Measurements from ENCODE around the gene TBCD. TPM values are rescaled to one million over a fixed set of nuclear protein-coding genes. Genes with fewer than 3 reads are reported as not detected.

The TBCD gene
- total RNA-seq, 5 donors from 2014 or later (not counting 1 experiment from before 2014, with no cell fraction given) = 94.4 to 262 (median 223) TPM

- H3K27ac ChIP-seq (ENCODE audit: low read length) = no peak overlapping the region
Measured at GRCh38 chr17:82871056-82871775, 119.4 kb downstream of the TBCD start.

GRCh38 chr17:82871776-82872561 lies 120.1 kb downstream of the TBCD start:
- no peaks in the 10 kb centered on the region for H3K9me3 ChIP-seq
- Mint-ChIP-seq H3K4me3 (no peak overlapping the region), H3K9me3 (no peaks in the 10 kb centered on the region), H3K27me3 (no peaks in the 10 kb centered on the region), H3K27ac (peak overlapping the region in 1 of 2 donors; percentile 16), H3K36me3 (peaks cover 26% of the 10 kb centered on the region), H3K4me1 (peaks cover 0 to 48% (median 23%) of the 10 kb centered on the region in 3 donors)
- H3K27me3 ChIP-seq (replicated peaks in 1 of 2; ENCODE audit: control insufficient read depth in 2 of 2, extremely low read depth in 1 of 2, insufficient read depth in 2 of 2, low read length in 1 of 2) = no peaks in the 10 kb centered on the region
- ATAC-seq (replicated peaks in 1 of 4) (no peak), DNase-seq (no peak)
- CTCF ChIA-PET = no interaction called here
- no peak overlapping the region for H3K4me3 ChIP-seq (ENCODE audit: control insufficient read depth in 1 of 2, extremely low read depth in 1 of 2, low read length in 1 of 2)
- H3K4me1 ChIP-seq (ENCODE audit: control insufficient read depth in 1 of 2, extremely low read depth in 1 of 2, insufficient read depth in 2 of 2, low read length in 2 of 2) = peaks cover 0 to 10% of the 10 kb centered on the region in 2 experiments
- POLR2A ChIA-PET = no interaction called here
- H3K36me3 ChIP-seq (ENCODE audit: control insufficient read depth in 2 of 2, extremely low read depth in 1 of 2, insufficient read depth in 1 of 2, low read length in 1 of 2) = peaks cover 27 to 32% of the 10 kb centered on the region in 2 donors
- 90% methylated on average over 37 of the region's 41 CpGs for WGBS (ENCODE audit: insufficient coverage)
- H3K27ac ChIP-seq (ENCODE audit: low read length) = no peak overlapping the region

More at GRCh38 chr17:82871056-82871775, 119.4 kb downstream of the TBCD start:
- DNase-seq = no peak
- POLR2A ChIA-PET = interaction anchor here in 1 of 2 donors (0.7 kb wide), 1 partner anchor 11 kb away, joined by 3 read pairs; no protein-coding TSS in a partner anchor
- Mint-ChIP-seq H3K4me3 (no peak overlapping the region), H3K36me3 (peaks cover 26% of the 10 kb centered on the region), H3K27ac (no peak overlapping the region), H3K4me1 (peaks cover 0 to 47% (median 19%) of the 10 kb centered on the region in 3 donors), H3K9me3 (no peaks in the 10 kb centered on the region), H3K27me3 (no peaks in the 10 kb centered on the region)
- H3K27me3 ChIP-seq (replicated peaks in 1 of 2; ENCODE audit: control insufficient read depth in 2 of 2, extremely low read depth in 1 of 2, insufficient read depth in 2 of 2, low read length in 1 of 2) = no peaks in the 10 kb centered on the region
- H3K4me3 ChIP-seq (ENCODE audit: control insufficient read depth in 1 of 2, extremely low read depth in 1 of 2, low read length in 1 of 2) = no peak overlapping the region
- WGBS (ENCODE audit: insufficient coverage) = 87% methylated on average over 27 of the region's 31 CpGs
- H3K4me1 ChIP-seq (ENCODE audit: control insufficient read depth in 1 of 2, extremely low read depth in 1 of 2, insufficient read depth in 2 of 2, low read length in 2 of 2) = peaks cover 0 to 17% of the 10 kb centered on the region in 2 experiments
- CTCF ChIA-PET = no interaction called here
- peaks cover 27 to 38% of the 10 kb centered on the region in 2 donors for H3K36me3 ChIP-seq (ENCODE audit: control insufficient read depth in 2 of 2, extremely low read depth in 1 of 2, insufficient read depth in 1 of 2, low read length in 1 of 2)
- no peak for ATAC-seq (replicated peaks in 1 of 4)
- H3K9me3 ChIP-seq = no peaks in the 10 kb centered on the region

GRCh38 chr17:82872591-82873520 lies 121.0 kb downstream of the TBCD start:
- Mint-ChIP-seq H3K27me3 (no peaks in the 10 kb centered on the region), H3K4me3 (no peak overlapping the region), H3K4me1 (peaks cover 0 to 43% (median 20%) of the 10 kb centered on the region in 3 donors), H3K9me3 (no peaks in the 10 kb centered on the region), H3K36me3 (peaks cover 23% of the 10 kb centered on the region), H3K27ac (no peak overlapping the region)
- Histone ChIP-seq H3K4me1 (ENCODE audit: control insufficient read depth in 1 of 2, extremely low read depth in 1 of 2, insufficient read depth in 2 of 2, low read length in 2 of 2) (peaks cover 0 to 4% of the 10 kb centered on the region in 2 experiments), H3K27me3 (replicated peaks in 1 of 2; ENCODE audit: control insufficient read depth in 2 of 2, extremely low read depth in 1 of 2, insufficient read depth in 2 of 2, low read length in 1 of 2) (no peaks in the 10 kb centered on the region), H3K36me3 (ENCODE audit: control insufficient read depth in 2 of 2, extremely low read depth in 1 of 2, insufficient read depth in 1 of 2, low read length in 1 of 2) (peaks cover 27 to 32% of the 10 kb centered on the region in 2 donors), H3K9me3 (no peaks in the 10 kb centered on the region), H3K4me3 (ENCODE audit: control insufficient read depth in 1 of 2, extremely low read depth in 1 of 2, low read length in 1 of 2) (no peak overlapping the region), H3K27ac (ENCODE audit: low read length) (no peak overlapping the region)
- DNase-seq = no peak
- no peak for ATAC-seq (replicated peaks in 1 of 4)
- 86% methylated on average over 23 of the region's 33 CpGs for WGBS (ENCODE audit: insufficient coverage)
- POLR2A ChIA-PET = no interaction called here
- CTCF ChIA-PET = no interaction called here

GRCh38 chr17:82873521-82873920 lies 121.7 kb downstream of the TBCD start:
- Mint-ChIP-seq H3K27ac (no peak overlapping the region), H3K36me3 (peaks cover 26% of the 10 kb centered on the region), H3K27me3 (no peaks in the 10 kb centered on the region), H3K4me1 (peaks cover 5 to 44% (median 24%) of the 10 kb centered on the region in 3 donors), H3K9me3 (no peaks in the 10 kb centered on the region), H3K4me3 (no peak overlapping the region)
- no peak overlapping the region for H3K4me3 ChIP-seq (ENCODE audit: control insufficient read depth in 1 of 2, extremely low read depth in 1 of 2, low read length in 1 of 2)
- DNase-seq (no peak), ATAC-seq (replicated peaks in 1 of 4) (no peak)
- H3K27me3 ChIP-seq (replicated peaks in 1 of 2; ENCODE audit: control insufficient read depth in 2 of 2, extremely low read depth in 1 of 2, insufficient read depth in 2 of 2, low read length in 1 of 2) = no peaks in the 10 kb centered on the region
- H3K4me1 ChIP-seq (ENCODE audit: control insufficient read depth in 1 of 2, extremely low read depth in 1 of 2, insufficient read depth in 2 of 2, low read length in 2 of 2) = peaks cover 0 to 3% of the 10 kb centered on the region in 2 experiments
- no peak overlapping the region for H3K27ac ChIP-seq (ENCODE audit: low read length)
- CTCF ChIA-PET = no interaction called here
- no peaks in the 10 kb centered on the region for H3K9me3 ChIP-seq
- H3K36me3 ChIP-seq (ENCODE audit: control insufficient read depth in 2 of 2, extremely low read depth in 1 of 2, insufficient read depth in 1 of 2, low read length in 1 of 2) = peaks cover 27 to 32% of the 10 kb centered on the region in 2 donors
- 96% methylated on average over 16 of the region's 19 CpGs for WGBS (ENCODE audit: insufficient coverage)
- POLR2A ChIA-PET = no interaction called here

GRCh38 chr17:82874011-82874835 lies 122.4 kb downstream of the TBCD start:
- H3K27me3 ChIP-seq (replicated peaks in 1 of 2; ENCODE audit: control insufficient read depth in 2 of 2, extremely low read depth in 1 of 2, insufficient read depth in 2 of 2, low read length in 1 of 2) = no peaks in the 10 kb centered on the region
- no peaks in the 10 kb centered on the region for H3K9me3 ChIP-seq
- H3K4me3 ChIP-seq (ENCODE audit: control insufficient read depth in 1 of 2, extremely low read depth in 1 of 2, low read length in 1 of 2) = no peak overlapping the region
- H3K27ac ChIP-seq (ENCODE audit: low read length) = no peak overlapping the region
- Mint-ChIP-seq H3K27ac (no peak overlapping the region), H3K27me3 (no peaks in the 10 kb centered on the region), H3K9me3 (no peaks in the 10 kb centered on the region), H3K4me3 (no peak overlapping the region), H3K4me1 (peaks cover 12 to 47% (median 27%) of the 10 kb centered on the region in 3 donors), H3K36me3 (peaks cover 31% of the 10 kb centered on the region)
- DNase-seq = no peak
- H3K4me1 ChIP-seq (ENCODE audit: control insufficient read depth in 1 of 2, extremely low read depth in 1 of 2, insufficient read depth in 2 of 2, low read length in 2 of 2) = peaks cover 0 to 4% of the 10 kb centered on the region in 2 experiments
- peaks cover 27 to 32% of the 10 kb centered on the region in 2 donors for H3K36me3 ChIP-seq (ENCODE audit: control insufficient read depth in 2 of 2, extremely low read depth in 1 of 2, insufficient read depth in 1 of 2, low read length in 1 of 2)
- WGBS (ENCODE audit: insufficient coverage) = 94% methylated on average over 33 of the region's 34 CpGs
- CTCF ChIA-PET = no interaction called here
- ATAC-seq (replicated peaks in 1 of 4) = no peak
- POLR2A ChIA-PET = no interaction called here
